ENCODE measurements around the gene TMEM220. TPM values are rescaled to one million over a fixed set of nuclear protein-coding genes. Genes with fewer than 3 reads are reported as not detected.

The TMEM220 gene
- total RNA-seq, 1 donor from 2014 or later = 2.3 TPM

- H3K27me3 Mint-ChIP-seq (ENCODE audit: unreplicated experiment) = peaks cover 1% of the 10 kb centered on the region
- no peaks in the 10 kb centered on the region for H3K9me3 Mint-ChIP-seq (ENCODE audit: unreplicated experiment)
- TF ChIP-seq CTCF (IDR thresholded peaks at IDR 0.05; ENCODE audit: unreplicated experiment) = no peak
- DNase-seq (ENCODE audit: low spot score) = no peak
- H3K36me3 Mint-ChIP-seq (ENCODE audit: low read depth, unreplicated experiment) = no peaks in the 10 kb centered on the region
- H3K4me3 Mint-ChIP-seq (ENCODE audit: unreplicated experiment) = no peak overlapping the region
- no peak overlapping the region for H3K27ac Mint-ChIP-seq (ENCODE audit: unreplicated experiment)
- H3K4me1 Mint-ChIP-seq (ENCODE audit: unreplicated experiment) = no peaks in the 10 kb centered on the region
These were observed 46.6 kb upstream of the TMEM220 start for GRCh38 chr17:10776381-10776780.

GRCh38 chr17:10775740-10776356, 46.0 kb upstream of the TMEM220 start:
- Mint-ChIP-seq H3K4me3 (ENCODE audit: unreplicated experiment) (no peak overlapping the region), H3K36me3 (ENCODE audit: low read depth, unreplicated experiment) (no peaks in the 10 kb centered on the region), H3K27me3 (ENCODE audit: unreplicated experiment) (peaks cover 1% of the 10 kb centered on the region), H3K9me3 (ENCODE audit: unreplicated experiment) (no peaks in the 10 kb centered on the region), H3K4me1 (ENCODE audit: unreplicated experiment) (no peaks in the 10 kb centered on the region), H3K27ac (ENCODE audit: unreplicated experiment) (no peak overlapping the region)
- no peak for TF ChIP-seq CTCF (IDR thresholded peaks at IDR 0.05; ENCODE audit: unreplicated experiment)
- DNase-seq (ENCODE audit: low spot score) = no peak

GRCh38 chr17:10775058-10775457, 45.2 kb upstream of the TMEM220 start:
- H3K27me3 Mint-ChIP-seq (ENCODE audit: unreplicated experiment) = peaks cover 1% of the 10 kb centered on the region
- H3K36me3 Mint-ChIP-seq (ENCODE audit: low read depth, unreplicated experiment) = no peaks in the 10 kb centered on the region
- peak overlapping the region; percentile 58 for H3K4me3 Mint-ChIP-seq (ENCODE audit: unreplicated experiment)

GRCh38 chr17:10773391-10773790, 43.6 kb upstream of the TMEM220 start:
- no peaks in the 10 kb centered on the region for H3K4me1 Mint-ChIP-seq (ENCODE audit: unreplicated experiment)
- H3K4me3 Mint-ChIP-seq (ENCODE audit: unreplicated experiment) = no peak overlapping the region
- no peak overlapping the region for H3K27ac Mint-ChIP-seq (ENCODE audit: unreplicated experiment)

More at GRCh38 chr17:10775058-10775457, 45.2 kb upstream of the TMEM220 start:
- no peak for TF ChIP-seq CTCF (IDR thresholded peaks at IDR 0.05; ENCODE audit: unreplicated experiment)
- Mint-ChIP-seq H3K27ac (ENCODE audit: unreplicated experiment) (no peak overlapping the region), H3K9me3 (ENCODE audit: unreplicated experiment) (no peaks in the 10 kb centered on the region), H3K4me1 (ENCODE audit: unreplicated experiment) (no peaks in the 10 kb centered on the region)
- no peak for DNase-seq (ENCODE audit: low spot score)

More at GRCh38 chr17:10773391-10773790, 43.6 kb upstream of the TMEM220 start:
- Mint-ChIP-seq H3K9me3 (ENCODE audit: unreplicated experiment) (no peaks in the 10 kb centered on the region), H3K27me3 (ENCODE audit: unreplicated experiment) (peaks cover 1% of the 10 kb centered on the region), H3K36me3 (ENCODE audit: low read depth, unreplicated experiment) (no peaks in the 10 kb centered on the region)
- no peak for TF ChIP-seq CTCF (IDR thresholded peaks at IDR 0.05; ENCODE audit: unreplicated experiment)
- no peak for DNase-seq (ENCODE audit: low spot score)

Data from endothelial cell (in vitro differentiated cells).